Uterus (tissue), 4 donors: ENCODE measurements around the gene RAB6B. TPM values are rescaled to one million over a fixed set of nuclear protein-coding genes. Genes with fewer than 3 reads are reported as not detected.

Experiments used
- DNase-seq, 2 donors: peaks; one replicate each; pipeline ENCODE4 v3.0.0-alpha.2; 2019 to 2020
- H3K27ac ChIP-seq, 2 donors: fragments of 200-600 bp; sonication (generic); 1 replicate in 1 of 2; 2 replicates in 1 of 2; pipeline ENCODE4 v1.5.1; 2016 to 2018
- H3K27me3 ChIP-seq, 2 donors: fragments of 200-600 bp; sonication (generic); one replicate each; pipeline ENCODE4 v1.5.1; 2018 to 2019; ENCODE audit warnings: control low read depth in 1 of 2
- H3K36me3 ChIP-seq, 2 donors: fragments of 200-600 bp; sonication (generic); one replicate each; pipeline ENCODE4 v1.5.1; 2019; ENCODE audit warnings: control low read depth in 1 of 2
- H3K4me1 ChIP-seq, 2 donors: fragments of 200-600 bp; sonication (generic); one replicate each; pipeline ENCODE4 v1.5.1; 2018 to 2019; ENCODE audit warnings: control low read depth in 1 of 2
- H3K4me3 ChIP-seq, 2 donors: fragments of 200-600 bp; sonication (generic); 1 replicate in 1 of 2; 2 replicates in 1 of 2; pipeline ENCODE4 v1.5.1; 2018 to 2019; ENCODE audit warnings: mild to moderate bottlenecking in 1 of 2
- H3K9me3 ChIP-seq, 2 donors: fragments of 200-600 bp; sonication (generic); one replicate each; pipeline ENCODE4 v1.5.1; 2019; ENCODE audit warnings: control low read depth in 1 of 2
- CTCF ChIP-seq, 4 experiments: fragments of 200-600 bp in 2 of 4; fragments of 450-650 bp in 2 of 4; sonication (generic) in 2 of 4; IDR thresholded peaks; one replicate each; pipeline ENCODE4 v1.5.1; 2016 to 2019; ENCODE audit warnings: antibody characterized with exemption in 4 of 4, mild to moderate bottlenecking in 2 of 4, moderate library complexity in 1 of 4
- POLR2A ChIP-seq, 2 donors: fragments of 450-650 bp; IDR thresholded peaks; one replicate each; pipeline ENCODE4 v1.6.1; 2016; ENCODE audit warnings: antibody characterized with exemption in 2 of 2, mild to moderate bottlenecking in 1 of 2, moderate library complexity in 1 of 2
- intact Hi-C: fragments of 100-400 bp; cut with DNase I; formaldehyde crosslinking; loops from one replicate; pipeline ENCODE4 v1.15.1; 2023; ENCODE audit warnings: low total_unique reads
- total RNA-seq, 4 donors: library from RNA; depleted of rRNA in 3 of 4; stranded (reverse); fragments of >200 nt in 3 of 4; gene quantifications; one replicate each; pipeline versions ENCODE4 v1.1.0 to v1.2.4, GENCODE V29; 2014 to 2023
- donor health status: DM: yes; HTN: yes; CAD: no.

Gene RAB6B
- total RNA-seq, 4 donors from 2014 or later: 0.29 to 12.0 (median 3.8) TPM

- no peak overlapping the region for H3K4me3 ChIP-seq
- no peak for DNase-seq
- H3K27ac ChIP-seq: no peak overlapping the region
- H3K27me3 ChIP-seq: no peaks in the 10 kb centered on the region
- H3K36me3 ChIP-seq: no peaks in the 10 kb centered on the region
- no peaks in the 10 kb centered on the region for H3K4me1 ChIP-seq
- TF ChIP-seq CTCF (IDR thresholded peaks at IDR 0.05) (no peak), POLR2A (IDR thresholded peaks at IDR 0.05) (no peak)
- intact Hi-C loops: no loop called here
- no peaks in the 10 kb centered on the region for H3K9me3 ChIP-seq
Measured at GRCh38 chr3:133838916-133839800, 56.5 kb downstream of the RAB6B start.

GRCh38 chr3:133838296-133838789 is 57.3 kb downstream of the RAB6B start:
- no peak overlapping the region for H3K27ac ChIP-seq
- TF ChIP-seq CTCF (IDR thresholded peaks at IDR 0.05) (no peak), POLR2A (IDR thresholded peaks at IDR 0.05) (no peak)
- no peak overlapping the region for H3K4me3 ChIP-seq
- no peaks in the 10 kb centered on the region for H3K4me1 ChIP-seq
- no peaks in the 10 kb centered on the region for H3K36me3 ChIP-seq
- intact Hi-C loops: no loop called here
- no peaks in the 10 kb centered on the region for H3K27me3 ChIP-seq
- no peaks in the 10 kb centered on the region for H3K9me3 ChIP-seq
- no peak for DNase-seq

GRCh38 chr3:133837487-133838295 is 58.0 kb downstream of the RAB6B start:
- H3K4me3 ChIP-seq: no peak overlapping the region
- H3K36me3 ChIP-seq: no peaks in the 10 kb centered on the region

GRCh38 chr3:133836497-133837158 is 59.1 kb downstream of the RAB6B start:
- Histone ChIP-seq H3K36me3 (no peaks in the 10 kb centered on the region), H3K4me3 (no peak overlapping the region), H3K9me3 (no peaks in the 10 kb centered on the region), H3K27ac (no peak overlapping the region), H3K27me3 (no peaks in the 10 kb centered on the region), H3K4me1 (no peaks in the 10 kb centered on the region)
- intact Hi-C loops: no loop called here
- TF ChIP-seq POLR2A (IDR thresholded peaks at IDR 0.05): no peak
- DNase-seq: no peak

More at GRCh38 chr3:133837487-133838295, 58.0 kb downstream of the RAB6B start:
- DNase-seq: no peak
- intact Hi-C loops: no loop called here
- H3K27me3 ChIP-seq: no peaks in the 10 kb centered on the region
- no peak for TF ChIP-seq CTCF (IDR thresholded peaks at IDR 0.05)
- no peak for TF ChIP-seq POLR2A (IDR thresholded peaks at IDR 0.05)
- no peaks in the 10 kb centered on the region for H3K4me1 ChIP-seq
- H3K27ac ChIP-seq: no peak overlapping the region
- no peaks in the 10 kb centered on the region for H3K9me3 ChIP-seq

- Histone ChIP-seq H3K27ac (no peak overlapping the region), H3K36me3 (no peaks in the 10 kb centered on the region)
Measured at GRCh38 chr3:133835961-133836360, 59.7 kb downstream of the RAB6B start.

More at GRCh38 chr3:133835961-133836360, 59.7 kb downstream of the RAB6B start:
- Histone ChIP-seq H3K4me1 (no peaks in the 10 kb centered on the region), H3K9me3 (no peaks in the 10 kb centered on the region), H3K27me3 (no peaks in the 10 kb centered on the region), H3K4me3 (no peak overlapping the region)
- TF ChIP-seq POLR2A (IDR thresholded peaks at IDR 0.05) (no peak), CTCF (IDR thresholded peaks at IDR 0.05) (no peak)
- intact Hi-C loops: no loop called here
- DNase-seq: no peak
